Vagina (tissue), 2 donors: ENCODE data around the gene TBC1D22A. TPM values are rescaled to one million over a fixed set of nuclear protein-coding genes. Genes with fewer than 3 reads are reported as not detected.

Experiments used
- DNase-seq, 2 donors: peaks; one replicate each; pipeline ENCODE4 v3.0.0-alpha.2; 2017; ENCODE audit errors: extremely low spot score in 2 of 2
- H3K27ac ChIP-seq: fragments of 200-600 bp; sonication (generic); one replicate; pipeline ENCODE4 v1.5.1; 2019
- H3K27me3 ChIP-seq: fragments of 200-600 bp; sonication (generic); one replicate; pipeline ENCODE4 v1.5.1; 2019
- H3K36me3 ChIP-seq, 2 donors: fragments of 200-600 bp; sonication (generic); one replicate each; pipeline ENCODE4 v1.5.1; 2017 to 2019
- H3K4me1 ChIP-seq: fragments of 200-600 bp; sonication (generic); one replicate; pipeline ENCODE4 v1.5.1; 2019
- H3K4me3 ChIP-seq, 2 donors: fragments of 200-600 bp; sonication (generic); 1 replicate in 1 of 2; 2 replicates in 1 of 2; pipeline ENCODE4 v1.5.1; 2016 to 2019
- H3K9me3 ChIP-seq: fragments of 200-600 bp; sonication (generic); one replicate; pipeline ENCODE4 v1.5.1; 2019
- POLR2A ChIP-seq, 2 donors: fragments of 450-650 bp; IDR thresholded peaks; one replicate each; pipeline ENCODE4 v1.6.1; 2017; ENCODE audit warnings: antibody characterized with exemption in 2 of 2, mild to moderate bottlenecking in 2 of 2, moderate library complexity in 2 of 2
- POLR2AphosphoS5 ChIP-seq, 2 donors: sonication (generic); formaldehyde crosslinking; IDR thresholded peaks; one replicate each; pipeline ENCODE4 v1.9.0; 2017; ENCODE audit warnings: antibody characterized with exemption in 2 of 2, mild to moderate bottlenecking in 2 of 2, low read depth in 1 of 2; ENCODE audit not compliant: insufficient read depth in 1 of 2
- intact Hi-C: fragments of 100-400 bp; cut with DNase I; formaldehyde crosslinking; loops from one replicate; pipeline ENCODE4 v1.15.1; 2023
- total RNA-seq: library from RNA; depleted of rRNA; stranded (reverse); fragments of >200 nt; gene quantifications from one replicate; pipeline ENCODE4 v1.2.3, GENCODE V29; 2016
- TF ChIP-seq, protein P1 (sequence below), 3 experiments: fragments of 450-650 bp in 2 of 3; fragments of 200-600 bp in 1 of 3; sonication (generic) in 1 of 3; IDR thresholded peaks; one replicate each; pipeline ENCODE4 v1.5.1; 2017 to 2019; ENCODE audit warnings: antibody characterized with exemption in 3 of 3, mild to moderate bottlenecking in 2 of 3, moderate library complexity in 2 of 3

Gene TBC1D22A
- total RNA-seq, 1 donor from 2014 or later, result 38.3 TPM

DNA sequence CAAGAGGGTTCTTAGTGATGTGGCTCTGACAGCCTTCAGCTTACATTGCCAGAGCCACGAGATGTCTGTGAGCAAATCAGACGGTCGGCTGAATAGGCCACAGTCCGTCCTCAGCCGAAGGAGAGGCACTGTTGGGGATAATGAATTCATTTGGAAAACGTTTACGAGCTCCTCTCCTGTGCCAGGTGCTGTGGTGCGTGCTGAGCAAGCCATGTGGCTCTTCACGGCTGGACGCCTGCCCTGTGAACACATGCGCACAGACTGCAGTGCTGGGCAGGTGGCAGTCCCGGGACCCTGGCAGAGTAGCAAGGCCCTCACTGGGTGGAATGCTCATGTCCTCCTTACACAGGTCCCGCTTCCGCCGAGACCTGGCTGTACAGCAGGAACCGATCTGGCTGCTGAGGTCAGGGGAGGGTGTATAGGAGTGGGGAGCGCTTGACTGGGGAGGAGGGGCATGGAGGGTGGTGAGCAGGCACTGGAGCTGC lies 6.8 kb downstream of the TBC1D22A start:
- TF ChIP-seq, protein P1, sequence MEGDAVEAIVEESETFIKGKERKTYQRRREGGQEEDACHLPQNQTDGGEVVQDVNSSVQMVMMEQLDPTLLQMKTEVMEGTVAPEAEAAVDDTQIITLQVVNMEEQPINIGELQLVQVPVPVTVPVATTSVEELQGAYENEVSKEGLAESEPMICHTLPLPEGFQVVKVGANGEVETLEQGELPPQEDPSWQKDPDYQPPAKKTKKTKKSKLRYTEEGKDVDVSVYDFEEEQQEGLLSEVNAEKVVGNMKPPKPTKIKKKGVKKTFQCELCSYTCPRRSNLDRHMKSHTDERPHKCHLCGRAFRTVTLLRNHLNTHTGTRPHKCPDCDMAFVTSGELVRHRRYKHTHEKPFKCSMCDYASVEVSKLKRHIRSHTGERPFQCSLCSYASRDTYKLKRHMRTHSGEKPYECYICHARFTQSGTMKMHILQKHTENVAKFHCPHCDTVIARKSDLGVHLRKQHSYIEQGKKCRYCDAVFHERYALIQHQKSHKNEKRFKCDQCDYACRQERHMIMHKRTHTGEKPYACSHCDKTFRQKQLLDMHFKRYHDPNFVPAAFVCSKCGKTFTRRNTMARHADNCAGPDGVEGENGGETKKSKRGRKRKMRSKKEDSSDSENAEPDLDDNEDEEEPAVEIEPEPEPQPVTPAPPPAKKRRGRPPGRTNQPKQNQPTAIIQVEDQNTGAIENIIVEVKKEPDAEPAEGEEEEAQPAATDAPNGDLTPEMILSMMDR (IDR thresholded peaks at IDR 0.05), result no peak
- TF ChIP-seq POLR2A (IDR thresholded peaks at IDR 0.05) (no peak), POLR2AphosphoS5 (IDR thresholded peaks at IDR 0.05; ENCODE audit: insufficient read depth in 1 of 2, low read depth in 1 of 2) (no peak)

DNA sequence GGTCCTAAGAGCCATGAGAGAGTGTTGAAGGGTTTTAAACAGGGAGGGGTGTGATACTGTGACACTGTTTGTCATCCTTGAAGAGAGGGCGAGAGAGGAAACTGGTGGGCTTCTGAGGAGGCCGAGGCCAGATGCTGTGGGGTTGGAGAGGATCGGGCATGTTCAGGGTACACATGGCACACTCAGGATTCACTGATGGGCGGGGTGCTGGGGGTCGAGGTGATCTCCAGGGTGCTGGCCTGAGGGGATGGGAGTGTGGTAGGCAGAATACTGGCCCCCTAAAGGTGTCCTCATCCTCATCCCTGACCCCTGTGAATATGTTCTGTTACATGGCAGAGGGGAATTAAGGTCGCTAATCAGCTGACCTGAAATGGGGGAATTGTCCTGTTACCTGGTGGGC lies 7.3 kb downstream of the TBC1D22A start:
- H3K27me3 ChIP-seq, result no peaks in the 10 kb centered on the region
- H3K4me3 ChIP-seq, result no peak overlapping the region
- H3K9me3 ChIP-seq, result no peaks in the 10 kb centered on the region
- no peak for DNase-seq
- H3K36me3 ChIP-seq, result no peaks in the 10 kb centered on the region
- TF ChIP-seq POLR2A (IDR thresholded peaks at IDR 0.05) (no peak), POLR2AphosphoS5 (IDR thresholded peaks at IDR 0.05; ENCODE audit: insufficient read depth in 1 of 2, low read depth in 1 of 2) (no peak)
- TF ChIP-seq, protein P1 (IDR thresholded peaks at IDR 0.05), result no peak
- H3K4me1 ChIP-seq, result peaks cover 36% of the 10 kb centered on the region
- intact Hi-C loops, result no loop called here
- H3K27ac ChIP-seq, result no peak overlapping the region

More for the DNA sequence above, 6.8 kb downstream of the TBC1D22A start:
- Histone ChIP-seq H3K36me3 (no peaks in the 10 kb centered on the region), H3K27ac (no peak overlapping the region), H3K4me1 (peaks cover 34% of the 10 kb centered on the region), H3K4me3 (no peak overlapping the region), H3K27me3 (no peaks in the 10 kb centered on the region), H3K9me3 (no peaks in the 10 kb centered on the region)
- intact Hi-C loops, result no loop called here
- DNase-seq, result no peak

DNA sequence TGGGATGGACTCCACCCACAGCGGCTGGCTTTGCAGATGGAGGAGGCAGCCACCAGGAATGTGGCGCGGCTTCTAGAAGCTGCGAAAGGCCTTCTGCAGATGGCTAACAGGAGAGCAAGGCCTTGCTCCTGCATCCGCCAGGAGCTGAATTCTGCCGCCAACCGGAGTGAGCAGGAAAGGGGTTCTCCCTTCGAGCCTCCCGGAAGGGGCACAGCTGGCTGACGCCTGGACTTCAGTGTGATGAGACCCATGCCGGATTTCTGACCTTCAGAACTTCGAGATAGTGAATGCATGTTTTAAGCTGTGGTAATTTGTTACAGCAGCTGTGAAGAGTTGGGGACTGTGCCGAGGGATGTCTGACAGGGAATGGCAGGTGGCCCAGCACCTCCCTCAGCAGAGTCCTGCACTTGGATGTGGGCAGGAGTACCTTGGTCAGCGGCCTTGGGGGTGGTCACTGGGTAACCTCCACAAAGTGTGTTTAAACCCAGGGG lies 7.7 kb downstream of the TBC1D22A start:
- Histone ChIP-seq H3K36me3 (no peaks in the 10 kb centered on the region), H3K4me1 (peaks cover 39% of the 10 kb centered on the region)
- DNase-seq, result no peak

DNA sequence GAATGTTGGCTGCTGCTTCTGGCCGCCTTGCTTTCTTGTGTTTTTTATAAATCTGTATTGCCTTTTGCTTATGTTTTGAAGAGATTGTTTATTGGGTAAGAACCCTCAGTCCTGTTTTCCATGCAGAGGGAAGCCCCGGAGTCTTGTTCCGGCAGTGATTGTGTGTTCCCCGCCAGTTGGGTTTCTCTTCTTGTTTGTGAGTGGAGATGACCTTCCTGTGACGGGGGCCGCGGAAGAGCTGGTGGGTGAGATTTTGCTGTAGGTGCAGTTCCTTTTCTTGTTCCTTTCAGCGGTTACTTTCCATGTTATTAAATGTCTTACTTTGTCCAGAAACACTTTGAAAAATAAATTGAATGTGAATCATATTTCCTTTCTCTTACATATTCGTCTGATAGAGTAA lies 8.3 kb downstream of the TBC1D22A start:
- Histone ChIP-seq H3K9me3 (no peaks in the 10 kb centered on the region), H3K27me3 (no peaks in the 10 kb centered on the region), H3K27ac (no peak overlapping the region), H3K36me3 (no peaks in the 10 kb centered on the region), H3K4me1 (peaks cover 42% of the 10 kb centered on the region), H3K4me3 (no peak overlapping the region)
- intact Hi-C loops, result no loop called here
- TF ChIP-seq, protein P1 (IDR thresholded peaks at IDR 0.05), result no peak
- TF ChIP-seq POLR2A (IDR thresholded peaks at IDR 0.05), result no peak
- TF ChIP-seq POLR2AphosphoS5 (IDR thresholded peaks at IDR 0.05; ENCODE audit: insufficient read depth in 1 of 2, low read depth in 1 of 2), result no peak
- no peak for DNase-seq

More for the DNA sequence above, 7.7 kb downstream of the TBC1D22A start:
- Histone ChIP-seq H3K9me3 (no peaks in the 10 kb centered on the region), H3K27ac (no peak overlapping the region), H3K27me3 (no peaks in the 10 kb centered on the region), H3K4me3 (no peak overlapping the region)
- intact Hi-C loops, result no loop called here
- TF ChIP-seq, protein P1 (IDR thresholded peaks at IDR 0.05), result no peak
- TF ChIP-seq POLR2A (IDR thresholded peaks at IDR 0.05) (no peak), POLR2AphosphoS5 (IDR thresholded peaks at IDR 0.05; ENCODE audit: insufficient read depth in 1 of 2, low read depth in 1 of 2) (no peak)

DNA sequence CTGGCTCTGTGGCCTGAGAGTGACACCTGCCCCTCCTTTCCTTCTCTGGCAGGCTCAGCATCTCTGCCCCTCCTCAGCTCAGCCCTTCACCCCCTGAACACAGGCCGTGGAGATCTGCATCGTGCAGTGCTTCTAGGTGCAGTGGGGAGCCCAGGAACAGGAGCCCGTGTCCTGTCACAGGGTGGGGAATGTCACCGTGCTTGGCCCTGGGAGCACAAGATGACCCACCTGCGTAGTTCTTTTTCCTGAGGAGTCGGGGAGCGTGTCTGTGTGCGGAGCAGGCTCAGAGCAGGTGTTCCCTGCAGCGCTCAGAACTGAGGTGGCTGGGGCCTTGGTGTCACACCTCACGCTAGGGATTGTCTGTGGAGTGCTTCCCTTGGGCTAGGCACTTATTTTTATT lies 10.6 kb downstream of the TBC1D22A start:
- H3K36me3 ChIP-seq, result no peaks in the 10 kb centered on the region
- DNase-seq, result no peak
- intact Hi-C loops, result no loop called here
- peaks cover 51% of the 10 kb centered on the region for H3K4me1 ChIP-seq
- H3K27ac ChIP-seq, result no peak overlapping the region
- no peaks in the 10 kb centered on the region for H3K9me3 ChIP-seq
- TF ChIP-seq POLR2A (IDR thresholded peaks at IDR 0.05) (no peak), POLR2AphosphoS5 (IDR thresholded peaks at IDR 0.05; ENCODE audit: insufficient read depth in 1 of 2, low read depth in 1 of 2) (no peak)
- TF ChIP-seq, protein P1 (IDR thresholded peaks at IDR 0.05), result no peak
- H3K27me3 ChIP-seq, result no peaks in the 10 kb centered on the region
- no peak overlapping the region for H3K4me3 ChIP-seq
